OCI-LY1 (cell line): ENCODE data around the gene TNNI2.

ENCODE experiments used
- EZH2 ChIP-seq: fragments of 200-600 bp; sonication (generic), shearing (Covaris generic); IDR thresholded peaks from 2 replicates; pipeline ENCODE4 v1.8.0; 2017; ENCODE audit warnings: borderline replicate concordance, mixed run types, mild to moderate bottlenecking, antibody characterized with exemption, low read length, moderate library complexity, mixed read lengths
- TF ChIP-seq, protein P1 (sequence below): fragments of 200-600 bp; sonication (generic), shearing (Covaris generic); IDR thresholded peaks from 2 replicates; pipeline ENCODE4 v1.5.1; 2017; ENCODE audit warnings: mild to moderate bottlenecking, antibody characterized with exemption, low read length, moderate library complexity, mixed read lengths

DNA sequence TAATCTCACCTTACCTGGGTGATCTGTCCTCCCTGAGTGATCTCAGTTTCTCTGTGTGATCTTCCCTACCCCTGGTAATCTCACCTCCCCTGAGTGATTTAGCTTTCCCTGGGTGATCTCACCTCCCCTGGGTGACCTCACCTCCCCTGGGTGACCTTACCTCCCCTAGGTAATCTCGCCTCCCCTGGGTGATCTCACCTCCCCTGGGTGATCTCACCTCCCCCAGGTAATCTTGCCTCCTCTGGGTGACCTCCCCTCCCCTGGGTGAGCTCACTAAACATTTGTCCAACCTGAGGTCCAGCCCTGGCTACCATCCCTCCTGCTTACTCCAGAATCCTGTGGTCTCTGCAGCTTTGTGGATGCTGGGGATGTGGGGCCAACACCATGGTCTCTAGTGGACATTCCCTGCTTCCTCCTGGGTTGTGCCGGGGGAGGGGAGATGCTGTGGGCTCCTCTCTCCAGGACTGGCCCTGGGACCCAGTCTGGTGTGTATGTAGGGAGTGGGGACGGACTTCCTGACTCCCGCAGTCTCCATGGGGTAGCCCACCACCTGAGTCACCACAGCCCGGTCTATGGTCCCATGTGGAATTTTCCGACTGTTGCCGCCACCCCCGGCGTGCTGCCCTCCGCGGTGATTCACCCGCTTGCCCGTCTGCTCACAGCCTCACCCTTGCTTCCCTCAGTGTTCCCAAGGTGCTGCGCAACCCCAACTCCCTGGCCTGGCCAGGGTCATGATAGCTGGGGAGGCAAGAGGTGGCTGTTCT lies 24.0 kb downstream of the TNNI2 start:
- TF ChIP-seq, protein P1, sequence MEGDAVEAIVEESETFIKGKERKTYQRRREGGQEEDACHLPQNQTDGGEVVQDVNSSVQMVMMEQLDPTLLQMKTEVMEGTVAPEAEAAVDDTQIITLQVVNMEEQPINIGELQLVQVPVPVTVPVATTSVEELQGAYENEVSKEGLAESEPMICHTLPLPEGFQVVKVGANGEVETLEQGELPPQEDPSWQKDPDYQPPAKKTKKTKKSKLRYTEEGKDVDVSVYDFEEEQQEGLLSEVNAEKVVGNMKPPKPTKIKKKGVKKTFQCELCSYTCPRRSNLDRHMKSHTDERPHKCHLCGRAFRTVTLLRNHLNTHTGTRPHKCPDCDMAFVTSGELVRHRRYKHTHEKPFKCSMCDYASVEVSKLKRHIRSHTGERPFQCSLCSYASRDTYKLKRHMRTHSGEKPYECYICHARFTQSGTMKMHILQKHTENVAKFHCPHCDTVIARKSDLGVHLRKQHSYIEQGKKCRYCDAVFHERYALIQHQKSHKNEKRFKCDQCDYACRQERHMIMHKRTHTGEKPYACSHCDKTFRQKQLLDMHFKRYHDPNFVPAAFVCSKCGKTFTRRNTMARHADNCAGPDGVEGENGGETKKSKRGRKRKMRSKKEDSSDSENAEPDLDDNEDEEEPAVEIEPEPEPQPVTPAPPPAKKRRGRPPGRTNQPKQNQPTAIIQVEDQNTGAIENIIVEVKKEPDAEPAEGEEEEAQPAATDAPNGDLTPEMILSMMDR, result no peak
- no peak for TF ChIP-seq EZH2
